K562 (cell line): Measurements from ENCODE around the gene ZNF335. TPM values are rescaled to one million over a fixed set of nuclear protein-coding genes. Genes with fewer than 3 reads are reported as not detected.

Experiments used
- FOXA1 ChIP-seq: fragments of 450-650 bp; IDR thresholded peaks from 2 replicates; pipeline ENCODE4 v1.6.1; 2016; ENCODE audit warnings: mild to moderate bottlenecking, borderline replicate concordance
- GABPA ChIP-seq: fragments of 200-800 bp; sonication (Bioruptor generic); conservative IDR thresholded peaks from 2 replicates; pipeline ENCODE4 v1.6.1; 2016; ENCODE audit warnings: low read depth, missing genetic modification characterization, missing compliant biosample characterization
- HNRNPH1 ChIP-seq: fragments of 200-400 bp; formaldehyde crosslinking; optimal IDR thresholded peaks from 2 replicates; pipeline ENCODE3; 2017; ENCODE audit warnings: low read depth, mild to moderate bottlenecking, low read length, moderate library complexity
- MAFG ChIP-seq: fragments of 450-650 bp; conservative IDR thresholded peaks from 2 replicates; pipeline ENCODE4 v1.6.1; 2016; ENCODE audit warnings: missing genetic modification characterization, missing compliant biosample characterization
- NCOR1 ChIP-seq: fragments of 450-650 bp; IDR thresholded peaks from 2 replicates; pipeline ENCODE4 v1.6.1; 2016; ENCODE audit warnings: mild to moderate bottlenecking, moderate library complexity
- NONO ChIP-seq, 2 experiments: fragments of 200-400 bp in 1 of 2; fragments of 450-650 bp in 1 of 2; formaldehyde crosslinking in 1 of 2; IDR thresholded peaks; 2 replicates each; pipeline ENCODE4 v1.6.1; 2017; ENCODE audit warnings: low read depth in 2 of 2, mild to moderate bottlenecking in 2 of 2, moderate library complexity in 2 of 2, low read length in 1 of 2
- PHF8 ChIP-seq: fragments of 200-600 bp; sonication (generic); IDR thresholded peaks from 2 replicates; pipeline ENCODE4 v1.6.1; 2012; ENCODE audit warnings: mixed run types, mild to moderate bottlenecking, inconsistent platforms, low read length, moderate library complexity, borderline replicate concordance
- POLR2AphosphoS2 ChIP-seq: IDR thresholded peaks from 2 replicates; pipeline ENCODE4 v1.6.1; 2012; ENCODE audit warnings: low read length, improper control_type of control experiment
- RNF2 ChIP-seq: sonication (generic); IDR thresholded peaks from 2 replicates; pipeline ENCODE4 v1.6.1; 2016
- SIN3B ChIP-seq: fragments of 450-650 bp; IDR thresholded peaks from 2 replicates; pipeline ENCODE4 v1.6.1; 2017; ENCODE audit warnings: low read depth, mild to moderate bottlenecking, moderate library complexity
- TCF7L2 ChIP-seq: fragments of 150-350 bp; IDR thresholded peaks from 2 replicates; pipeline ENCODE4 v1.6.1; 2016; ENCODE audit warnings: low read depth, mild to moderate bottlenecking, low read length, moderate library complexity
- ZBTB34 ChIP-seq: fragments of 250-450 bp; sonication (Bioruptor Pico); IDR thresholded peaks from 2 replicates; pipeline ENCODE4 v1.8.0; 2021; ENCODE audit warnings: mild to moderate bottlenecking, moderate library complexity
- ZBTB5 ChIP-seq: fragments of 450-650 bp; IDR thresholded peaks from 2 replicates; pipeline ENCODE4 v1.6.1; 2017; ENCODE audit warnings: antibody characterized with exemption
- ZFX ChIP-seq: sonication (generic); formaldehyde crosslinking; IDR thresholded peaks from 2 replicates; pipeline ENCODE4 v1.8.0; 2022; ENCODE audit warnings: mild to moderate bottlenecking, missing genetic modification reagents, moderate library complexity
- ZNF407 ChIP-seq: fragments of 450-650 bp; IDR thresholded peaks from 2 replicates; pipeline ENCODE4 v1.6.1; 2016; ENCODE audit warnings: low read depth
- ZNF57 ChIP-seq: fragments of 450-650 bp; formaldehyde crosslinking; IDR thresholded peaks from 2 replicates; pipeline ENCODE4 v1.4.0; 2020; ENCODE audit warnings: mild to moderate bottlenecking, moderate library complexity
- ZSCAN32 ChIP-seq: fragments of 450-650 bp; formaldehyde crosslinking; IDR thresholded peaks from 2 replicates; pipeline ENCODE4 v1.4.0; 2020; ENCODE audit warnings: mild to moderate bottlenecking, moderate library complexity
- polyA plus RNA-seq, 8 experiments: library from polyadenylated mRNA; depleted of rRNA in 4 of 8; stranded (reverse) in 5 of 8; unstranded in 3 of 8; fragments of >200 nt; fragmentation: Nextera tagmentation in 2 of 8; fragmentation: Illumina TruSeq in 1 of 8; extraction: Ambion mirVana in 2 of 8; extraction: Trizol in 1 of 8; gene quantifications; 2 replicates each; pipeline versions ENCODE4 v1.2.1 to v1.2.3, GENCODE V29; 2011 to 2014; ENCODE audit warnings: inconsistent platforms in 1 of 8, missing spikeins in 1 of 8
- total RNA-seq, 7 experiments: library from RNA; depleted of rRNA in 6 of 7; stranded (reverse); fragments of >200 nt in 6 of 7; fragmentation: Illumina TruSeq in 2 of 7; extraction: Trizol in 2 of 7; gene quantifications; 2 replicates each; pipeline versions ENCODE4 v1.2.1 to v1.2.3, GENCODE V29; 2011 to 2021; ENCODE audit warnings: low replicate concordance in 1 of 7

ZNF335 gene
- total and polyA plus RNA-seq, 9 of the 15 experiments (the other 6 are each of a cell fraction or from before 2014, with no cell fraction given), result 0.39 to 16.0 (median 7.6) TPM

- TF ChIP-seq ZNF407 (no peak), NONO (IDR thresholded peaks at IDR 0.05; ENCODE audit: low read depth in 2 of 2, low read length in 1 of 2) (peak in 1 of 2 experiments; percentile 98; a peak in 2 of 4 replicates), ZBTB34 (CRISPR knock-in tag) (no peak), PHF8 (peak; percentile 62; the same call in 1 of the 2 replicates), MAFG (tag) (no peak), SIN3B (peak; percentile 68), GABPA (tag) (peak; percentile 92), TCF7L2 (peak; percentile 95), FOXA1 (no peak), RNF2 (peak; percentile 44), ZNF57 (CRISPR knock-in tag) (0 out of 2 replicates have a peak, but pooled peaks have one; percentile 7), POLR2AphosphoS2 (no peak), ZBTB5 (no peak), HNRNPH1 (no peak), ZSCAN32 (CRISPR knock-in tag) (no peak), NCOR1 (peak; percentile 36; the same call in 1 of the 2 replicates), ZFX (CRISPR knock-in tag) (peak; percentile 91)
Measured at GRCh38 chr20:45971675-45972499, at the start of gene ZNF335 (continued).
